HL-60 (cell line): ENCODE data around the gene UGT2B28.
"Not testable (repeated sequence)": the region's sequence is repeated elsewhere in the genome, so short reads cannot be mapped to it uniquely, and the experiment has no call there.

ENCODE experiments used
- GABPA ChIP-seq: IDR thresholded peaks from 2 replicates; pipeline ENCODE4 v1.6.1; 2012; ENCODE audit warnings: low read depth
- POLR2AphosphoS5 ChIP-seq: IDR thresholded peaks from 2 replicates; pipeline ENCODE4 v1.6.1; 2012; ENCODE audit warnings: low read depth
- TF ChIP-seq, protein P1 (sequence below): IDR thresholded peaks from one replicate; pipeline ENCODE4 v1.5.1; 2011; ENCODE audit warnings: low read length, control low read depth, inconsistent platforms; ENCODE audit not compliant: insufficient read depth
- TF ChIP-seq, protein P2 (sequence below): IDR thresholded peaks from 2 replicates; pipeline ENCODE4 v1.6.1; 2012; ENCODE audit warnings: low read depth; ENCODE audit not compliant: insufficient replicate concordance

DNA sequence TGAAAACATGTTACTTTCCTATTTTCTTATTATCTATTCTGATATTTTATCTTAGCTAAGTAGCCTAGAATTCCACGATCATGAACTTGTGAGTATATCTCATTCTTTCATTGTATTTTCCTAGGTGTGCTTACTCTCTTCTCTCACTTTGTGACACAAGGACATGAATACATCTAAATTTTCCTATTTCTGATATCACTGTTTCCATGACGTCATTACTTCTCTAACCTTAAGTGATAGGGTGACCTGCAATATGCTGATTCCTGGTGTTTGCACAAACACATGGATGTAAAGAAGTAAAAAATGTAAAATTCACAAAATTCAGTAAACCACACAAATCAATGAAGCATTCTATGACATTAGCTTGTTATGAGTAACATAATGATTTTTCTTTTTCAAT lies 29.4 kb upstream of the UGT2B28 start:
- TF ChIP-seq, protein P1, sequence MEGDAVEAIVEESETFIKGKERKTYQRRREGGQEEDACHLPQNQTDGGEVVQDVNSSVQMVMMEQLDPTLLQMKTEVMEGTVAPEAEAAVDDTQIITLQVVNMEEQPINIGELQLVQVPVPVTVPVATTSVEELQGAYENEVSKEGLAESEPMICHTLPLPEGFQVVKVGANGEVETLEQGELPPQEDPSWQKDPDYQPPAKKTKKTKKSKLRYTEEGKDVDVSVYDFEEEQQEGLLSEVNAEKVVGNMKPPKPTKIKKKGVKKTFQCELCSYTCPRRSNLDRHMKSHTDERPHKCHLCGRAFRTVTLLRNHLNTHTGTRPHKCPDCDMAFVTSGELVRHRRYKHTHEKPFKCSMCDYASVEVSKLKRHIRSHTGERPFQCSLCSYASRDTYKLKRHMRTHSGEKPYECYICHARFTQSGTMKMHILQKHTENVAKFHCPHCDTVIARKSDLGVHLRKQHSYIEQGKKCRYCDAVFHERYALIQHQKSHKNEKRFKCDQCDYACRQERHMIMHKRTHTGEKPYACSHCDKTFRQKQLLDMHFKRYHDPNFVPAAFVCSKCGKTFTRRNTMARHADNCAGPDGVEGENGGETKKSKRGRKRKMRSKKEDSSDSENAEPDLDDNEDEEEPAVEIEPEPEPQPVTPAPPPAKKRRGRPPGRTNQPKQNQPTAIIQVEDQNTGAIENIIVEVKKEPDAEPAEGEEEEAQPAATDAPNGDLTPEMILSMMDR, result not testable (repeated sequence)
- TF ChIP-seq, protein P2, sequence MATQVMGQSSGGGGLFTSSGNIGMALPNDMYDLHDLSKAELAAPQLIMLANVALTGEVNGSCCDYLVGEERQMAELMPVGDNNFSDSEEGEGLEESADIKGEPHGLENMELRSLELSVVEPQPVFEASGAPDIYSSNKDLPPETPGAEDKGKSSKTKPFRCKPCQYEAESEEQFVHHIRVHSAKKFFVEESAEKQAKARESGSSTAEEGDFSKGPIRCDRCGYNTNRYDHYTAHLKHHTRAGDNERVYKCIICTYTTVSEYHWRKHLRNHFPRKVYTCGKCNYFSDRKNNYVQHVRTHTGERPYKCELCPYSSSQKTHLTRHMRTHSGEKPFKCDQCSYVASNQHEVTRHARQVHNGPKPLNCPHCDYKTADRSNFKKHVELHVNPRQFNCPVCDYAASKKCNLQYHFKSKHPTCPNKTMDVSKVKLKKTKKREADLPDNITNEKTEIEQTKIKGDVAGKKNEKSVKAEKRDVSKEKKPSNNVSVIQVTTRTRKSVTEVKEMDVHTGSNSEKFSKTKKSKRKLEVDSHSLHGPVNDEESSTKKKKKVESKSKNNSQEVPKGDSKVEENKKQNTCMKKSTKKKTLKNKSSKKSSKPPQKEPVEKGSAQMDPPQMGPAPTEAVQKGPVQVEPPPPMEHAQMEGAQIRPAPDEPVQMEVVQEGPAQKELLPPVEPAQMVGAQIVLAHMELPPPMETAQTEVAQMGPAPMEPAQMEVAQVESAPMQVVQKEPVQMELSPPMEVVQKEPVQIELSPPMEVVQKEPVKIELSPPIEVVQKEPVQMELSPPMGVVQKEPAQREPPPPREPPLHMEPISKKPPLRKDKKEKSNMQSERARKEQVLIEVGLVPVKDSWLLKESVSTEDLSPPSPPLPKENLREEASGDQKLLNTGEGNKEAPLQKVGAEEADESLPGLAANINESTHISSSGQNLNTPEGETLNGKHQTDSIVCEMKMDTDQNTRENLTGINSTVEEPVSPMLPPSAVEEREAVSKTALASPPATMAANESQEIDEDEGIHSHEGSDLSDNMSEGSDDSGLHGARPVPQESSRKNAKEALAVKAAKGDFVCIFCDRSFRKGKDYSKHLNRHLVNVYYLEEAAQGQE, result not testable (repeated sequence)
- TF ChIP-seq GABPA, POLR2AphosphoS5: not testable (repeated sequence)
